ENCODE data around the gene SPESP1. TPM values are rescaled to one million over a fixed set of nuclear protein-coding genes. Genes with fewer than 3 reads are reported as not detected.
"Not testable (repeated sequence)": the region's sequence is repeated elsewhere in the genome, so short reads cannot be mapped to it uniquely, and the experiment has no call there.

Gene SPESP1
- total RNA-seq, 3 donors from 2014 or later: 0.22 to 0.76 (median 0.45) TPM

DNA sequence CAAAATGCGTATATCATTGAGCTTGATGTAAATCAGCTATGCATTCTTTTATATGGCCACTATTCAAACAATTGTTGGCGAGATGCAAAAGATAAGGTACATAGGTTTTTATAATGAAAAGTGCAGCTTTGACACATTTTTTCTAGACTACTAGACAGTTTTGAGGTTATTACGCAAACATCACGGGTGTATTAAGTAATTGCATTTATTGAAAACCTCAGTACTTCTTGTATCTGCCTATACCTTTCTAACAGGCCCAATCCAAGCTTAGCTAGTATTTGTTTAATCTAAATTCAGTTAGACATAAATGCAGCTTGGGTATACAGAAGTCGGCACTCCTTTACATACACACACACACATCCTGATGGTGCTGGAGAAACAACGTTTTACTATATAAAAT is 2.7 kb downstream of the SPESP1 start:
- H3K4me3 Mint-ChIP-seq: no peak overlapping the region
- peaks cover 16% of the 10 kb centered on the region for H3K27me3 Mint-ChIP-seq (ENCODE audit: low read depth)
- no peaks in the 10 kb centered on the region for H3K9me3 Mint-ChIP-seq
- H3K36me3 Mint-ChIP-seq (ENCODE audit: insufficient read depth): no peaks in the 10 kb centered on the region
- no peaks in the 10 kb centered on the region for H3K4me1 Mint-ChIP-seq (ENCODE audit: low read depth)
- ATAC-seq (no peak), DNase-seq (no peak)

DNA sequence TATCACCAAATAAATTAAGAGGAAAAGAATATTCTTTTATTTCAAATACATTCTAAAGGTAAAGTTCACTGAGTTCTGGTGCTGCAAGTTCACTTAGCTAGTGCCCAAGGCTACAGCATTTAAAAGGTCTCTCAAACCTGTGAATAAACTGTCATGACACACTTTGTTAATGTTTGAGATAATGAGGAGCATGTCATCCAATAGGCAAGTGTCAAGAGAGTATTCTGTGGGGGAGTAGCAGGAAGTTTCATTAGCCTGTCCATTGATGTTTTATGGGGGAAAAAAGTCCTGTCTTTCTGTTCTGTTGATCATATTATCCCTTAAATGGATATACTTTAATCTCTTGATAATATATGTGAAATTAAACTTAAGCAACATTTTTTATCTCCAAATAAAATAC is 4.0 kb downstream of the SPESP1 start:
- H3K4me3 Mint-ChIP-seq: no peak overlapping the region
- no peak for DNase-seq
- no peaks in the 10 kb centered on the region for H3K36me3 Mint-ChIP-seq (ENCODE audit: insufficient read depth)

DNA sequence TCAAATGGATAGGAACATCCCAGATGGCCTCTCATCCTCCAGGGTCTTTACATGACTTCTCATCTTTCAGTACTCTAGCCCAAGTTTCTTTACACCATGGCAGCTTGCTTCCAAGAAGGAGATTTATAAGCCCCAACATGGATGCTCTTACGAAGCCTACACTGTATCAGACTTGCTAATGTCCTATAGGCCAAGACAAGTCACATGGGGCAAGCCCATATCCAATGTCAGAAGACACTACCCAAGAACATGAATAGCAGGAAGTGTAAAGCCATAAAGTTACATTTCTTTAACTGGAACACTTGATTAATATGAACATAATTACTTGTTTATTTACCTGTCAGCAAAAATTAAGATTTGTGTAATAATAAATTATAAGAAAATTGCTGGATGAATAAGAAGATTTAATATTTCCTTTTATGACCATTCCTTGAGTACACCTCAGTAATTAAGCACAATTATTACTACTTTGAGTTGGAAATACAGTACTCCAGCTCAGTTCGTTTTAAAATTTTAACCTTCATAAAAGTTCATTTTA is 5.1 kb downstream of the SPESP1 start:
- H3K36me3 Mint-ChIP-seq (ENCODE audit: insufficient read depth): no peaks in the 10 kb centered on the region
- H3K4me1 Mint-ChIP-seq (ENCODE audit: low read depth): no peaks in the 10 kb centered on the region
- no peak for DNase-seq
- H3K9me3 Mint-ChIP-seq: no peaks in the 10 kb centered on the region
- peaks cover 14% of the 10 kb centered on the region for H3K27me3 Mint-ChIP-seq (ENCODE audit: low read depth)
- H3K4me3 Mint-ChIP-seq: no peak overlapping the region
- ATAC-seq: no peak

More for the DNA sequence above, 4.0 kb downstream of the SPESP1 start:
- Mint-ChIP-seq H3K4me1 (ENCODE audit: low read depth) (no peaks in the 10 kb centered on the region), H3K27me3 (ENCODE audit: low read depth) (peaks cover 16% of the 10 kb centered on the region), H3K9me3 (no peaks in the 10 kb centered on the region)
- ATAC-seq: no peak

DNA sequence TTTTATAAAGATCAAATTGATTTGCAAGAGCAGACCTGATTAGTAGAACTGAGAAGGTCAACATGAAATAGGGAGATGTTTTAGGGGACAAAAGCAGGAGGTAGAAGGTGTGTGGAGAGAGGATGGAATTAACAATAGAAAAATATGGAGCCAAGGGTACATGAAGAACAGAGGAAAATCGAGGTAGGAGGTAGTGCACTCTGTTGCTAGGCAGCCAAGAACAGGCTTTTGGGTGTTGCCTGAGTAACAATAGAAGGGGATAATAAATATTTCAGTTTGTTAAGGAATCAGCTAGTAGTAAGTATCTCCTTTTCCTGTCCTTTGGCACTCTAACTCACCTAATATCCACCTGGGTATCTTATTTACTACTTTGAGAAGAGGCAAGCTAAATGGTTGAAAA is 9.2 kb downstream of the SPESP1 start:
- H3K4me3 Mint-ChIP-seq: no peak overlapping the region
- no peaks in the 10 kb centered on the region for H3K9me3 Mint-ChIP-seq
- H3K36me3 Mint-ChIP-seq (ENCODE audit: insufficient read depth): no peaks in the 10 kb centered on the region
- ATAC-seq (no peak), DNase-seq (no peak)
- peaks cover 26% of the 10 kb centered on the region for H3K27me3 Mint-ChIP-seq (ENCODE audit: low read depth)
- no peaks in the 10 kb centered on the region for H3K4me1 Mint-ChIP-seq (ENCODE audit: low read depth)

DNA sequence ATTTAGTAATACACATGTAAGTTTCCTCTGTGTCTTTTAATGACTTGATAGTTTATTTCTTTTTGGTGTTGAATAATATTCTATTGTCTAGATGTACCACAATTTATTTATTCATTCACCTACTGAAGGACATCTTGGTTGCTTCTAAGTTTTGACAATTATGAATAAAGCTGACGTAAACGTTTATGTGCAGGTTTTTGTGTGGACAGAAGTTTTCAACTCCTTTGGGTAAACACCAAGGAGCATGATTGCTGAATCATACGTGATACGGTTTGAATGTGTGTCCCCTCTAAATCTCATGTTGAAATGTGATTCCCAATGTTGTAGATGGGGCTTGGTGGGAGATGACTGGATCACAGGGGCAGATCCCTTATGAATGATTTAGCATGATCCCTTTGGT is 21.5 kb downstream of the SPESP1 start:
- Mint-ChIP-seq H3K9me3 (peaks cover 8% of the 10 kb centered on the region), H3K36me3 (ENCODE audit: insufficient read depth) (no peaks in the 10 kb centered on the region), H3K4me3 (no peak overlapping the region), H3K4me1 (ENCODE audit: low read depth) (no peaks in the 10 kb centered on the region), H3K27me3 (ENCODE audit: low read depth) (peaks cover 10% of the 10 kb centered on the region)
- DNase-seq (no peak), ATAC-seq (no peak)

DNA sequence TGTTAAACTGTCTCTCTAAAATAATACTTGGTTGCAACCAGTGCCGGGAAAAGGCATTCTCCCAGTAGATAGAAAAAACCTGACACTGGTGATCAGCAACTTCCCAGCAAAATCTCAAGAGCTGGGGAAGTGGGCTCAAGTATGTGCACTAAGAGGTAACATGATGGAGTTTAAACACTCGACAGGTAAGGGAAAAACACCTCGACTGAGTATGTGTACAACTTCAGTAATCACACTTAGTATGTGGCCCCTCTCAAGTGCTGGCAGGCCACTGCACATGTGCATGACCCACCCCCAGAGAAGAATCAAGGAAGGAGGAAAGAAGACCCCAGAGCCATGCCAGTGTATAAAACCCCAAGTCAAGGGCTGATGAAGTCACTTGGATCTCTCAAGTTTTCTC is 27.4 kb downstream of the SPESP1 start:
- H3K36me3 Mint-ChIP-seq (ENCODE audit: insufficient read depth): no peaks in the 10 kb centered on the region
- ATAC-seq (no peak), DNase-seq (no peak)
- H3K9me3 Mint-ChIP-seq: peaks cover 4% of the 10 kb centered on the region
- H3K4me1 Mint-ChIP-seq (ENCODE audit: low read depth): no peaks in the 10 kb centered on the region
- no peak overlapping the region for H3K4me3 Mint-ChIP-seq
- H3K27me3 Mint-ChIP-seq (ENCODE audit: low read depth): peaks cover 27% of the 10 kb centered on the region

GRCh38 chr15:68958597-68958996 is 28.3 kb downstream of the SPESP1 start:
- ATAC-seq (no peak), DNase-seq (no peak)
- Mint-ChIP-seq H3K36me3 (ENCODE audit: insufficient read depth) (no peaks in the 10 kb centered on the region), H3K27me3 (ENCODE audit: low read depth) (peaks cover 35% of the 10 kb centered on the region), H3K4me1 (ENCODE audit: low read depth) (no peaks in the 10 kb centered on the region), H3K9me3 (peaks cover 4% of the 10 kb centered on the region), H3K4me3 (no peak overlapping the region)

DNA sequence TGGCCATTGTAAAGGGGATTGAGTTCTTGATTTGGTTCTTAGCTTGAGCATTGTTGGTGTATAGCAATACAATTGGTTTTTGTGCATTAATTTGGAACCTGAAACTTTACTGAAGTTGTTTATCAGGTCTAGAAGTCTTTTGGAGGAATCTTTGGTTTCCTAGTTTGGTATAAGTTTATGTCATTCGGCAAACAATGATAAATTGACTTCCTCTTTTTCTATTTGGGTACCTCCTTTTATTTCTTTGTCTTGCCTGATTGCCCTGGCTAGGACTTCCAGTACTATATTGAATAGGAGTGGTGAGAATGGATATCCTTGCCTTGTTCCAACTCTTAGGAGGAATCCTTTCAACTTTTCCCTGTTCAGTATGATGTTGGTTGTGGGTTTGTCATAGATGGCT is 32.1 kb downstream of the SPESP1 start:
- no peaks in the 10 kb centered on the region for H3K36me3 Mint-ChIP-seq (ENCODE audit: insufficient read depth)
- H3K27me3 Mint-ChIP-seq (ENCODE audit: low read depth): peaks cover 27% of the 10 kb centered on the region
- ATAC-seq: no peak
- DNase-seq: no peak
- H3K4me3 Mint-ChIP-seq: no peak overlapping the region
- no peaks in the 10 kb centered on the region for H3K4me1 Mint-ChIP-seq (ENCODE audit: low read depth)
- peaks cover 4% of the 10 kb centered on the region for H3K9me3 Mint-ChIP-seq

DNA sequence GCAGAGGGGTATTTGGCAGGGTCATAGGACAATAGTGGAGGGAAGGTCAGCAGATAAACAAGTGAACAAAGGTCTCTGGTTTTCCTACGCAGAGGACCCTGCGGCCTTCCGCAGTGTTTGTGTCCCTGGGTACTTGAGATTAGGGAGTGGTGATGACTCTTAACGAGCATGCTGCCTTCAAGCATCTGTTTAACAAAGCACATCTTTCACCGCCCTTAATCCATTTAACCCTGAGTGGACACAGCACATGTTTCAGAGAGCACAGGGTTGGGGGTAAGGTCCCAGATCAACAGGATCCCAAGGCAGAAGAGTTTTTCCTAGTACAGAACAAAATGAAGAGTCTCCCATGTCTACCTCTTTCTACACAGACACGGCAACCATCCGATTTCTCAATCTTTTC is 33.4 kb downstream of the SPESP1 start:
- not testable (repeated sequence) for ATAC-seq; H3K36me3 Mint-ChIP-seq (ENCODE audit: insufficient read depth); H3K4me1 Mint-ChIP-seq (ENCODE audit: low read depth); H3K4me3 Mint-ChIP-seq; DNase-seq
- H3K27me3 Mint-ChIP-seq (ENCODE audit: low read depth): peaks cover 26% of the 10 kb centered on the region
- H3K9me3 Mint-ChIP-seq: peaks cover 10% of the 10 kb centered on the region

- DNase-seq (no peak), ATAC-seq (no peak)
- H3K4me3 Mint-ChIP-seq: no peak overlapping the region
- H3K9me3 Mint-ChIP-seq: peaks cover 20% of the 10 kb centered on the region
- H3K36me3 Mint-ChIP-seq (ENCODE audit: insufficient read depth): no peaks in the 10 kb centered on the region
- H3K4me1 Mint-ChIP-seq (ENCODE audit: low read depth): no peaks in the 10 kb centered on the region
- H3K27me3 Mint-ChIP-seq (ENCODE audit: low read depth): peaks cover 23% of the 10 kb centered on the region
Observed at GRCh38 chr15:68966996-68967395, 36.7 kb downstream of the SPESP1 start.

DNA sequence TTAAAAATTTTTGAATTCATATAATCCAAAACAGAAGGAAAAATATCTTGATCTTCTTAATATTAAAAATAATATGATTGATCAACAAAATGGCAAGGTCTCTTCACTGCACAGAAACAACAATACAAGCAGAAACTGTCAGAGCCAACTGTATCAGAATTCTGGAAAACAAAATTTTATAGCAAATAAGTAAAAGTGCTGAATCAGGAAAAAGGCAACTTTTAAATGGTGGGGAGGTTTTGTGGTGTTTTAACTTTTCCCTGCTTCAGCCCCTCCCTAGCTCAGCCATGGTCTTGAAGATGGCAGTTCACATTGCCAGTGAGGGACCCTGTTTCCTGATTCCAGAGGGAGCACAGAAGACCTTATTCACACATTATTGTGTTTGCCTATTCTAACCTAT is 37.6 kb downstream of the SPESP1 start:
- Mint-ChIP-seq H3K9me3 (peaks cover 20% of the 10 kb centered on the region), H3K36me3 (ENCODE audit: insufficient read depth) (no peaks in the 10 kb centered on the region)

DNA sequence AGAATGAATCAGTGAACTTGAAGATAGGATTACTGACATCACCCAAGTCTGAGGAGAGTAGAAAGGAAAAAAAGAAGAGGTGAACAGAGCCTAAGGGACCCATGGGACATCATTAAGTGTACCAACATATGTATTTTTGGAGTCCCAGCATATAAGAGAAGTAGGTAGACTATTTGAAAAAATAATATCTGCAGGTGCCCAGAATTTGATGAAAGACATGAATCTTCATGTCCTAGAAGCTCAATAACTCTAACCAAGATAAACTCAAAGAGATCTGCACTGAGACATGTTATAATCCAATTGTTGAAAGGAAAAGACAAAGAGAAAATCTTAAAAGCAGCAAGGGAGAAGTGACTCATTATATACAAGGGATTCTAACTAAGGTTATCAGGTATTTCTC is 39.0 kb downstream of the SPESP1 start:
- H3K36me3 Mint-ChIP-seq (ENCODE audit: insufficient read depth): no peaks in the 10 kb centered on the region
- no peak for DNase-seq
- H3K4me3 Mint-ChIP-seq: no peak overlapping the region
- H3K9me3 Mint-ChIP-seq: peaks cover 20% of the 10 kb centered on the region
- H3K4me1 Mint-ChIP-seq (ENCODE audit: low read depth): no peaks in the 10 kb centered on the region
- no peak for ATAC-seq
- peaks cover 22% of the 10 kb centered on the region for H3K27me3 Mint-ChIP-seq (ENCODE audit: low read depth)

More for the DNA sequence above, 37.6 kb downstream of the SPESP1 start:
- DNase-seq: no peak
- Mint-ChIP-seq H3K4me3 (no peak overlapping the region), H3K4me1 (ENCODE audit: low read depth) (no peaks in the 10 kb centered on the region), H3K27me3 (ENCODE audit: low read depth) (peaks cover 25% of the 10 kb centered on the region)
- ATAC-seq: no peak

- Mint-ChIP-seq H3K27me3 (ENCODE audit: low read depth) (peaks cover 26% of the 10 kb centered on the region), H3K36me3 (ENCODE audit: insufficient read depth) (no peaks in the 10 kb centered on the region), H3K4me3 (no peak overlapping the region), H3K4me1 (ENCODE audit: low read depth) (no peaks in the 10 kb centered on the region), H3K9me3 (peaks cover 27% of the 10 kb centered on the region)
- no peak for DNase-seq
- no peak for ATAC-seq
Observed at GRCh38 chr15:68972201-68973065, 42.1 kb downstream of the SPESP1 start.

DNA sequence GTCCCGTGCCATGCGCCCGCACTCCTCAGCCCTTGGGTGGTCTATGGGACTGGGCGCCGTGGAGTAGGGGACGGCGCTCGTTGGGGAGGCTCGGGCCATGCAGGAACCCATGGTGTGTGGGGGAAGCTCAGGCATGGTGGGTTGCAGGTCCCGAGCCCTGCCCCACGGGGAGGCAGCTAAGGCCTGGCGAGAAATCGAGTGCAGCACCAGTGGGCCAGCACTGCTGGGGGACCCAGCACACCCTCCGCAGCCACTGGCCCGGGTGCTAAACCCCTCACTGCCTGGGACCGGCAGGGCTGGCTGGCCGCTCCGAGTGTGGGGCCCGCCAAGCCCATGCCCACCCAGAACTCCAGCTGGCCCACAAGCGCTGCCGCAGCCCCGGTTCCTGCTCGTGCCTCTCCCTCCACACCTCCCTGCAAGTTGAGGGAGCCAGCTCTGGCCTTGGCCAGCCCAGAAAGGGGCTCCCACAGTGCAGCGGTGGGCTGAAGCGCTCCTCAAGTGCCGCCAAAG is 45.4 kb downstream of the SPESP1 start:
- H3K27me3 Mint-ChIP-seq (ENCODE audit: low read depth): peaks cover 17% of the 10 kb centered on the region
- H3K4me1 Mint-ChIP-seq (ENCODE audit: low read depth); DNase-seq; H3K4me3 Mint-ChIP-seq; ATAC-seq; H3K36me3 Mint-ChIP-seq (ENCODE audit: insufficient read depth): not testable (repeated sequence)
- H3K9me3 Mint-ChIP-seq: peaks cover 11% of the 10 kb centered on the region

- Mint-ChIP-seq H3K9me3 (peaks cover 11% of the 10 kb centered on the region), H3K27me3 (ENCODE audit: low read depth) (peaks cover 16% of the 10 kb centered on the region)
- not testable (repeated sequence) for H3K36me3 Mint-ChIP-seq (ENCODE audit: insufficient read depth); DNase-seq; ATAC-seq; H3K4me3 Mint-ChIP-seq; H3K4me1 Mint-ChIP-seq (ENCODE audit: low read depth)
Observed at GRCh38 chr15:68977426-68977825, 47.1 kb downstream of the SPESP1 start.

All from activated T-cell treated with anti-CD3 and anti-CD28 coated beads, Interleukin-2, amount 50 U/mL, for 4 hours (primary cell).